Type B pancreatic cell (in vitro differentiated cells): ENCODE results near the gene TM9SF3. TPM values are rescaled to one million over a fixed set of nuclear protein-coding genes. Genes with fewer than 3 reads are reported as not detected.

Experiments used
- DNase-seq: peaks from one replicate; pipeline ENCODE4 v3.0.0; 2021; ENCODE audit warnings: mixed read lengths; ENCODE audit not compliant: unreplicated experiment; ENCODE audit errors: extremely low spot score
- H3K27ac Mint-ChIP-seq: 2 replicates; pipeline ENCODE4 v1.8.0; 2021; ENCODE audit warnings: mild to moderate bottlenecking, mixed read lengths
- H3K27me3 Mint-ChIP-seq: 2 replicates; pipeline ENCODE4 v1.8.0; 2021; ENCODE audit warnings: mixed read lengths
- H3K36me3 Mint-ChIP-seq: 2 replicates; pipeline ENCODE4 v1.8.0; 2021; ENCODE audit warnings: mixed read lengths
- H3K4me1 Mint-ChIP-seq: one replicate; pipeline ENCODE4 v1.8.0; 2021; ENCODE audit warnings: mixed read lengths; ENCODE audit not compliant: unreplicated experiment
- H3K4me3 Mint-ChIP-seq: 2 replicates; pipeline ENCODE4 v1.8.0; 2021; ENCODE audit warnings: mild to moderate bottlenecking, mixed read lengths
- H3K9me3 Mint-ChIP-seq: 2 replicates; pipeline ENCODE4 v1.8.0; 2021; ENCODE audit warnings: mixed read lengths
- total RNA-seq: library from RNA; stranded (reverse); gene quantifications from 2 replicates; pipeline ENCODE4 v1.2.1, GENCODE V29; 2021; ENCODE audit warnings: low replicate concordance
- TF ChIP-seq, protein P1 (sequence below): fragments of 200-600 bp; sonication (generic); conservative IDR thresholded peaks from 2 replicates; pipeline ENCODE4 v1.5.0; 2021; ENCODE audit warnings: antibody characterized with exemption, mild to moderate bottlenecking

Gene TM9SF3
- total RNA-seq, 1 donor from 2014 or later, result 152 TPM

DNA sequence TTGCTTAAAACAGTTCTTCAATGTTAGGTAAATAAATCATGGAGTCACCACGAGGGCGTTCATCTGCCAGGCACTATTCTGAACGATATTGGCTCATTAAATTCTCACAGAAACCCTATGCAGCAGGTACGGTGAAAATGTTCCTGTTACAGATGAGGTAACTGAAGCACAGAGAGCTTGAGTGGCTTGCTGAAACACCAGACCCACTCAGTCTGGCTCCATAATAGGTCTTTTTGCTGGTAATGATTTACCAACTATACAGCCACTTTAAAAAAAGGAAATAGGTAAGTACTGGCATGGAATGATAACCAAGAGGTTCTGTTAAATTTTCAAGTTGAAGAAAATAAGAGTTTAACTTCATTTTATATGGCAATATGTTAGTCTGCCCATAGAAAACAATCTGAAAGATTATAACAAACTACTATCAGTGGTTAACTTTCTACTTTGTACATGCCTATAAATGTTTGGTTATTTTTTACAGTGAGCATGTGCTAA, 1.3 kb upstream of the TM9SF3 start:
- H3K9me3 Mint-ChIP-seq, result no peaks in the 10 kb centered on the region
- H3K4me1 Mint-ChIP-seq, result peaks cover 15% of the 10 kb centered on the region
- H3K36me3 Mint-ChIP-seq, result peaks cover 5% of the 10 kb centered on the region
- no peak overlapping the region for H3K4me3 Mint-ChIP-seq
- DNase-seq, result no peak
- H3K27me3 Mint-ChIP-seq, result no peaks in the 10 kb centered on the region
- no peak overlapping the region for H3K27ac Mint-ChIP-seq
- TF ChIP-seq, protein P1, sequence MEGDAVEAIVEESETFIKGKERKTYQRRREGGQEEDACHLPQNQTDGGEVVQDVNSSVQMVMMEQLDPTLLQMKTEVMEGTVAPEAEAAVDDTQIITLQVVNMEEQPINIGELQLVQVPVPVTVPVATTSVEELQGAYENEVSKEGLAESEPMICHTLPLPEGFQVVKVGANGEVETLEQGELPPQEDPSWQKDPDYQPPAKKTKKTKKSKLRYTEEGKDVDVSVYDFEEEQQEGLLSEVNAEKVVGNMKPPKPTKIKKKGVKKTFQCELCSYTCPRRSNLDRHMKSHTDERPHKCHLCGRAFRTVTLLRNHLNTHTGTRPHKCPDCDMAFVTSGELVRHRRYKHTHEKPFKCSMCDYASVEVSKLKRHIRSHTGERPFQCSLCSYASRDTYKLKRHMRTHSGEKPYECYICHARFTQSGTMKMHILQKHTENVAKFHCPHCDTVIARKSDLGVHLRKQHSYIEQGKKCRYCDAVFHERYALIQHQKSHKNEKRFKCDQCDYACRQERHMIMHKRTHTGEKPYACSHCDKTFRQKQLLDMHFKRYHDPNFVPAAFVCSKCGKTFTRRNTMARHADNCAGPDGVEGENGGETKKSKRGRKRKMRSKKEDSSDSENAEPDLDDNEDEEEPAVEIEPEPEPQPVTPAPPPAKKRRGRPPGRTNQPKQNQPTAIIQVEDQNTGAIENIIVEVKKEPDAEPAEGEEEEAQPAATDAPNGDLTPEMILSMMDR, result no peak

- Mint-ChIP-seq H3K9me3 (no peaks in the 10 kb centered on the region), H3K27me3 (no peaks in the 10 kb centered on the region), H3K36me3 (peaks cover 5% of the 10 kb centered on the region), H3K27ac (no peak overlapping the region), H3K4me1 (peaks cover 17% of the 10 kb centered on the region), H3K4me3 (no peak overlapping the region)
- TF ChIP-seq, protein P1, result peak; percentile 24
- DNase-seq, result no peak
Measured at GRCh38 chr10:96587264-96588059, 650 bp upstream of the TM9SF3 start.

DNA sequence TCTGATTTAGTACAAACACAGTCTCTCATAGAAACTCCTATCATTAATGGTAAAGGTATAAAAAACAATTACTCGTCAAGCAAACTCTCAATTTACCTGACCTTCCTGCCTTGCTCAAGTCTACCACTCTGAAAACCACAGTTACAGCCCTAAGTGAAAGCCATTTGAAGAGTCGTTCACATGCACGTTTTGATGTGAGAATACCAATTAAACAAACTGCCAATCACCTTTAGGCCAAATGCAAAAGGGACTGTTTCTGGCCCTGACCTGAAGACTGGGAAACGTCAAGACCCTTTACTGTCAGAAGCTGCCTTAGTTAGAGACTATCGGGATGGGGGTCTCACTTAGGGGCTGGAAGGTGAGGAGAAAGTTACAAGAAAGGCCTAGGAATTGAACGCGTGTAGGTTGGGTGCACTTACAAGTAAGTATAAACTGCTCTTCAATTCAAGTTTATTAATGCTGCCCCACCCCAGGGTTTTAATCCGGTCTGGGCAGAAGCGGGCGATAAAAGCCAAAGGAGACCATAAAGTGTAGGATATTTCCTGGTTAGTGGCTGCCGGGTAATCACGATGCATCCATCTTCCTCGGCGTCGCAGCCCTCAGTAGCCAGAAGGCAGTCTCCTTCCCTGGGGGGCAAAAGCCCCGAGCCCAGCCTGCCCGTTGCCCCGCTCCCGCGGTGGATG, 935 bp downstream of the TM9SF3 start:
- Mint-ChIP-seq H3K36me3 (peaks cover 5% of the 10 kb centered on the region), H3K27me3 (no peaks in the 10 kb centered on the region), H3K4me1 (peaks cover 28% of the 10 kb centered on the region), H3K27ac (peak overlapping the region; percentile 97), H3K9me3 (no peaks in the 10 kb centered on the region), H3K4me3 (peak overlapping the region; percentile 91)
- TF ChIP-seq, protein P1, result no peak
- DNase-seq, result no peak

DNA sequence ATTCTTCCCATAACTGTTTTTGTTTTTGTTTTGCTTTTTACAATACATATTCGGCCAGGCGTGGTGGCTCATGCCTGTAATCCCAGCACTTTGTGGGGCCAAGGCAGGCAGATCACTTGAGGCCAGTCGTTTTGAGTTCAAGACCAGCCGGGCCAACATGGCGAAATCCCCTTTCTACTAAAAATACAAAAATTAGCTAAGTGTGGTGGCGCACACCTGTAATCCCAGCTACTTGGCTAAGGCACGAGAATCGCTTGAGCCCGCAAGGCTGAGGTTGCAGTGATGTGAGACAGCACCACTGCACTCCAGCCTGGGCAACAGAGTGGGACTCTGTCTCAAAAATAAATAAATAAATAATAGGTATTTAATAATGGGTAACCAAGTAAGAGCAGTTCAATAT, 2.3 kb downstream of the TM9SF3 start:
- DNase-seq, result no peak
- Mint-ChIP-seq H3K27ac (no peak overlapping the region), H3K4me3 (peak overlapping the region; percentile 58), H3K27me3 (no peaks in the 10 kb centered on the region), H3K36me3 (peaks cover 9% of the 10 kb centered on the region), H3K9me3 (no peaks in the 10 kb centered on the region), H3K4me1 (peaks cover 39% of the 10 kb centered on the region)
- TF ChIP-seq, protein P1, result no peak

GRCh38 chr10:96584035-96584434, 2.8 kb downstream of the TM9SF3 start:
- TF ChIP-seq, protein P1, result no peak
- no peaks in the 10 kb centered on the region for H3K9me3 Mint-ChIP-seq
- peaks cover 41% of the 10 kb centered on the region for H3K4me1 Mint-ChIP-seq
- H3K4me3 Mint-ChIP-seq, result peak overlapping the region; percentile 58
- H3K36me3 Mint-ChIP-seq, result peaks cover 9% of the 10 kb centered on the region
- no peaks in the 10 kb centered on the region for H3K27me3 Mint-ChIP-seq
- no peak overlapping the region for H3K27ac Mint-ChIP-seq
- no peak for DNase-seq
